Activated CD8-positive, alpha-beta T cell treated with anti-CD3 and anti-CD28 coated beads for 36 hours (primary cell): ENCODE measurements around the gene JAGN1. TPM values are rescaled to one million over a fixed set of nuclear protein-coding genes. Genes with fewer than 3 reads are reported as not detected.

ENCODE experiments used
- ATAC-seq: fragments of 200-7000 bp; cut with Tn5 transposase; one replicate; pipeline ENCODE4 v1.10.0; 2021; ENCODE audit warnings: mild to moderate bottlenecking, moderate library complexity
- CTCF ChIA-PET: fragments of 350-600 bp; sonication (Branson Sonifier 250); formaldehyde crosslinking; loops from one replicate; lab custom pipeline; 2021; ENCODE audit warnings: antibody characterized with exemption; lab: Charles Lee
- POLR2A ChIA-PET: fragments of 350-600 bp; sonication (Branson Sonifier 250); formaldehyde crosslinking; loops from one replicate; lab custom pipeline; 2021; ENCODE audit warnings: antibody characterized with exemption; lab: Charles Lee
- DNase-seq: peaks from one replicate; pipeline ENCODE4 v3.0.0-alpha.2; 2020
- H3K27ac Mint-ChIP-seq: one replicate; pipeline ENCODE4 v1.8.0; 2021; ENCODE audit warnings: mild to moderate bottlenecking, mixed read lengths
- H3K27me3 Mint-ChIP-seq: one replicate; pipeline ENCODE4 v1.8.0; 2021; ENCODE audit warnings: mixed read lengths
- H3K36me3 Mint-ChIP-seq: one replicate; pipeline ENCODE4 v1.8.0; 2021; ENCODE audit warnings: low read depth, mixed read lengths
- H3K4me1 Mint-ChIP-seq: one replicate; pipeline ENCODE4 v1.8.0; 2021; ENCODE audit warnings: low read depth, mixed read lengths
- H3K4me3 Mint-ChIP-seq: one replicate; pipeline ENCODE4 v1.8.0; 2021; ENCODE audit warnings: mild to moderate bottlenecking, moderate library complexity, mixed read lengths
- H3K9me3 Mint-ChIP-seq: one replicate; pipeline ENCODE4 v1.8.0; 2021; ENCODE audit warnings: mixed read lengths
- intact Hi-C: fragments of 100-400 bp; cut with micrococcal nuclease; formaldehyde crosslinking; loops from one replicate; pipeline ENCODE4 v1.10.0; 2022
- total RNA-seq, 2 experiments: library from RNA; stranded (reverse); gene quantifications; one replicate each; pipeline ENCODE4 v1.2.3, GENCODE V29; 2021
- TF ChIP-seq, protein P1 (sequence below): fragments of 200-600 bp; IDR thresholded peaks from one replicate; pipeline ENCODE4 v1.8.0; 2022; ENCODE audit warnings: antibody characterized with exemption, mild to moderate bottlenecking

JAGN1 gene
- total RNA-seq, 2 experiments from 2014 or later: 29.7 to 30.3 TPM

DNA sequence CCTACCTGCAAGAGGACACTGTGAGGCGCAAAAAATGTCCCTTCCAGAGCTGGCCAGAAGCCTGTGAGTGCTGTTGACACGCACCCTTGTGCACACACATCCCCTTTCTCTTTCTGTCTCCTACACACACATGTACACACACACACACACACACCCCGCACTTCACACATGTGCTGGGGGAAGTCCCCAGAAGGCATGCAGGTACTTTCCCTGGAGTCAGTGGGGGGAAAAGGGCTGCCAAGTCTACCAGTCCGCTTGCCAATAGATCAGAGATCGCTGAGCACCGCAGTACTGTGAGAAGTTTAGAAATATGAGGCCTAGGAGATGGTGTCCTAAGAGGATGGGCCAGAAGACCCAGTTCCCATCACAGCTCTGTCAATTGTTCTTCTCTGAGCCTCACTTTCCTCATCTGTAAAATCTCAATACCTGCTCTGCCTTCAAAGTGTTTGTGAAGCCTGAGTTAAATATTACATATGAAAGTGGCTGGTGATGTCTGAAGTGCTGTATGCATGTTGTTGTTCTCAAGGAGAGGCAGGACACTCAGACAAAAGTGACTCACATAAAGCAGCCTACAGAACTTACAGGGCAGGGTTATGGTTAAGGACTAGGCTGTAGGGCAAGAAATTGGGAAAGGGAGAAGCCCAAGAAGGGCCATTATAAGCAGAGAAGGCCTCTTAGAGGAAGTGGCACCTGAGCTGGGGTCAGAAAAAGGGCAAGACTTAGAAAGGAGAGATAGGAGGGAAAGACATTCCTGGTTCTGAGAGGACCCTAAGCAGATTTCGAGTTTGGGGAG, 19.0 kb downstream of the JAGN1 start:
- Mint-ChIP-seq H3K27me3 (peaks cover 6% of the 10 kb centered on the region), H3K36me3 (no peaks in the 10 kb centered on the region), H3K27ac (no peak overlapping the region), H3K4me1 (peaks cover 14% of the 10 kb centered on the region), H3K4me3 (no peak overlapping the region), H3K9me3 (no peaks in the 10 kb centered on the region)
- TF ChIP-seq, protein P1, sequence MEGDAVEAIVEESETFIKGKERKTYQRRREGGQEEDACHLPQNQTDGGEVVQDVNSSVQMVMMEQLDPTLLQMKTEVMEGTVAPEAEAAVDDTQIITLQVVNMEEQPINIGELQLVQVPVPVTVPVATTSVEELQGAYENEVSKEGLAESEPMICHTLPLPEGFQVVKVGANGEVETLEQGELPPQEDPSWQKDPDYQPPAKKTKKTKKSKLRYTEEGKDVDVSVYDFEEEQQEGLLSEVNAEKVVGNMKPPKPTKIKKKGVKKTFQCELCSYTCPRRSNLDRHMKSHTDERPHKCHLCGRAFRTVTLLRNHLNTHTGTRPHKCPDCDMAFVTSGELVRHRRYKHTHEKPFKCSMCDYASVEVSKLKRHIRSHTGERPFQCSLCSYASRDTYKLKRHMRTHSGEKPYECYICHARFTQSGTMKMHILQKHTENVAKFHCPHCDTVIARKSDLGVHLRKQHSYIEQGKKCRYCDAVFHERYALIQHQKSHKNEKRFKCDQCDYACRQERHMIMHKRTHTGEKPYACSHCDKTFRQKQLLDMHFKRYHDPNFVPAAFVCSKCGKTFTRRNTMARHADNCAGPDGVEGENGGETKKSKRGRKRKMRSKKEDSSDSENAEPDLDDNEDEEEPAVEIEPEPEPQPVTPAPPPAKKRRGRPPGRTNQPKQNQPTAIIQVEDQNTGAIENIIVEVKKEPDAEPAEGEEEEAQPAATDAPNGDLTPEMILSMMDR: no peak
- DNase-seq: peak; percentile 32
- ChIA-PET CTCF (interaction anchor here (7.0 kb wide), 1 partner anchor 23 kb away, joined by 46 read pairs; the partner anchor contains the start of gene CRELD1), POLR2A (interaction anchor here (1.3 kb wide), 2 partner anchors 11 to 42 kb away, joined by 3 to 4 read pairs; partner anchors contain the start of gene PRRT3)
- ATAC-seq: peak; percentile 70
- intact Hi-C loops: no loop called here

DNA sequence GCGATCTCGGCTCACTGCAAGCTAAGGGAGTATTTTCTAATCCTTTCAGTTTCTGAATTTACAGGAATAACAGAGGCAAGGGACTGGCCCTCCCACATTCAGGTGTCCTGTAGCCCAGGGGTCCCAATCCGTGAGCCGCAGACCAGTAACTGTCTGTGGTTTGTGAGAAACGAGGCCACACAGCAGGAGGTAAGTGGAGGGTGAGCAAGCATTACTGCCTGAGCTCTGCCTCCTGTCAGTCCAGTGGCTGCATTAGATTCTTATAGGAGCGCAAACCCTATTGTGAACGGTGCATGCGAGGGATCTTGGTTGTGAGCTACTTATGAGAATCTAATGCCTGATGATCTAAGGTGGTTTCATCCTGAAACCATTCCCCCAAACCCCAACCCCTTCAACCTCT, 21.5 kb downstream of the JAGN1 start:
- no peak overlapping the region for H3K27ac Mint-ChIP-seq
- ChIA-PET POLR2A (interaction anchor here (0.7 to 2.5 kb wide), 6 partner anchors 18 to 507 kb away, joined by 3 to 9 read pairs (median 4); partner anchors contain the start of gene EMC3), CTCF (interaction anchor here (1.1 to 7.0 kb wide), 3 partner anchors 20 to 34 kb away, joined by 3 to 46 read pairs (median 6); partner anchors contain the start of genes CRELD1 and JAGN1)
- no peak overlapping the region for H3K4me3 Mint-ChIP-seq
- ATAC-seq: no peak
- H3K27me3 Mint-ChIP-seq: peaks cover 6% of the 10 kb centered on the region
- DNase-seq: no peak
- no peaks in the 10 kb centered on the region for H3K9me3 Mint-ChIP-seq
- no peaks in the 10 kb centered on the region for H3K36me3 Mint-ChIP-seq
- intact Hi-C loops: no loop called here
- TF ChIP-seq, protein P1: no peak
- H3K4me1 Mint-ChIP-seq: peaks cover 24% of the 10 kb centered on the region

DNA sequence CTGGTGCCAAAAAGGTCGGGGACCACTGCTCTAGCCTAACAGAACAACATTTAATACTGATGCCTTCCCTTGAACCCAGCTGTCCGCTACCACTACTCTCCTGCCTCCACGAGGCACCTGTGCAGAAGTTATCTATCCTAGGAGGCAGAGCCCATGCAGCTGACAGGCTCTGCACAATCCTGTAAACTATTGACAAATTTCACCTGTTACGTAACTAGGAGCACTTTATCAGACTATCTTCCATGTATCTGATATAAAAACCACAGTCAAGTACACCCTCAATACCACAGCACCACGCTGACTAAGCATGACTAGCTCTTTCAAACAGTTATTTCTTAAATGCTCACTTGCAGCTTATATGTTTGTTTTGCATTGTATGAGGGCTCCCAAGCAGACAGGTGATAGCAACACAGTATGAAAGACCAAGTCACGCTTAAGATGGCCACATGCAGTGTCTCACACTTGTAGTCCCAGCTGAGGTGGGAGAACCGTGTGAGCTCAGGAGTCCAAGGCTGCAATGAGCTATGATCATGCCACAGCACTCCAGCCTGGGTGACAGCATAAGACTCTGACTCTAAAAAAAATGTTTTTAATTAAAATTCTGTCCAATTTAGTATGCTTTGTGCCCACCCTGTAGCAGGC, 22.0 kb downstream of the JAGN1 start:
- TF ChIP-seq, protein P1: no peak
- CTCF ChIA-PET: interaction anchor here (1.1 to 7.0 kb wide), 3 partner anchors 20 to 34 kb away, joined by 3 to 46 read pairs (median 6); partner anchors contain the start of genes CRELD1 and JAGN1
- ATAC-seq: no peak
- peaks cover 6% of the 10 kb centered on the region for H3K27me3 Mint-ChIP-seq
- DNase-seq: peak; percentile 49
- H3K27ac Mint-ChIP-seq: no peak overlapping the region
- H3K36me3 Mint-ChIP-seq: no peaks in the 10 kb centered on the region
- intact Hi-C loops: no loop called here
- no peaks in the 10 kb centered on the region for H3K9me3 Mint-ChIP-seq
- POLR2A ChIA-PET: interaction anchor here (0.7 to 2.5 kb wide), 5 partner anchors 19 to 507 kb away, joined by 3 to 9 read pairs (median 5); no protein-coding TSS in a partner anchor
- H3K4me3 Mint-ChIP-seq: no peak overlapping the region
- H3K4me1 Mint-ChIP-seq: peaks cover 25% of the 10 kb centered on the region

GRCh38 chr3:9913601-9914000, 23.2 kb downstream of the JAGN1 start:
- H3K4me3 Mint-ChIP-seq: no peak overlapping the region
- intact Hi-C loops: no loop called here
- CTCF ChIA-PET: interaction anchor here (0.9 to 7.0 kb wide), 6 partner anchors 9 to 68 kb away, joined by 3 to 46 read pairs (median 3); partner anchors contain the start of genes CRELD1 and IL17RE
- ATAC-seq (no peak), DNase-seq (no peak)
- H3K27ac Mint-ChIP-seq: no peak overlapping the region
- TF ChIP-seq, protein P1: no peak
- no peaks in the 10 kb centered on the region for H3K9me3 Mint-ChIP-seq
- H3K4me1 Mint-ChIP-seq: peaks cover 25% of the 10 kb centered on the region
- POLR2A ChIA-PET: interaction anchor here (1.4 kb wide), 1 partner anchor 19 kb away, joined by 7 read pairs; no protein-coding TSS in a partner anchor
- H3K27me3 Mint-ChIP-seq: peaks cover 6% of the 10 kb centered on the region
- H3K36me3 Mint-ChIP-seq: no peaks in the 10 kb centered on the region
